Kidney (tissue), 14 donors: ENCODE results near the gene USP40. TPM values are rescaled to one million over a fixed set of nuclear protein-coding genes. Genes with fewer than 3 reads are reported as not detected.

ENCODE experiments used
- DNase-seq, 5 donors: peaks; one replicate each; pipeline ENCODE4 v3.0.0-alpha.2; 2013 to 2020
- FAIRE-seq: peaks from 2 replicates; lab custom pipeline; 2012; peaks lifted over from hg19 to GRCh38; lab: Jason Lieb, UNC
- H3K27ac ChIP-seq, 2 donors: one replicate each; pipeline ENCODE4 v1.7.0; 2013; ENCODE audit warnings: low read depth in 2 of 2, low read length in 2 of 2, inconsistent platforms in 1 of 2
- H3K27me3 ChIP-seq: one replicate; pipeline ENCODE4 v1.7.1; 2013; ENCODE audit warnings: low read length, inconsistent platforms; ENCODE audit not compliant: control insufficient read depth, insufficient read depth
- H3K36me3 ChIP-seq, 3 donors: one replicate each; pipeline versions ENCODE4 v1.7.0 to v1.7.1; 2013; ENCODE audit warnings: low read length in 3 of 3, control low read depth in 1 of 3, inconsistent platforms in 1 of 3; ENCODE audit not compliant: insufficient read depth in 3 of 3, control insufficient read depth in 2 of 3
- H3K4me1 ChIP-seq, 3 donors: one replicate each; pipeline versions ENCODE4 v1.7.0 to v1.7.1; 2013; ENCODE audit warnings: low read length in 3 of 3, inconsistent platforms in 1 of 3, low read depth in 1 of 3; ENCODE audit not compliant: control insufficient read depth in 2 of 3, insufficient read depth in 2 of 3
- H3K4me3 ChIP-seq, 3 donors: one replicate each; pipeline versions ENCODE4 v1.7.0 to v1.8.1; 2013; ENCODE audit warnings: low read length in 3 of 3, control low read depth in 1 of 3, inconsistent platforms in 1 of 3
- H3K9ac ChIP-seq, 3 donors: one replicate each; pipeline versions ENCODE4 v1.7.0 to v1.7.1; 2013; ENCODE audit warnings: low read length in 3 of 3, control low read depth in 1 of 3, inconsistent platforms in 1 of 3
- H3K9me3 ChIP-seq, 3 donors: one replicate each; pipeline versions ENCODE4 v1.7.0 to v1.7.1; 2013; ENCODE audit warnings: low read length in 3 of 3, control low read depth in 1 of 3, inconsistent platforms in 1 of 3; ENCODE audit not compliant: control insufficient read depth in 2 of 3, insufficient read depth in 1 of 3
- intact Hi-C: fragments of 100-400 bp; cut with DNase I; formaldehyde crosslinking; loops from one replicate; pipeline ENCODE4 v1.11.1; 2022
- polyA plus RNA-seq: library from polyadenylated mRNA; stranded (reverse); fragments of 350-450 nt; fragmentation: Illumina TruSeq; extraction: RNeasy Lipid Tissue Mini Kit (QIAGEN cat#74804); gene quantifications from one replicate; pipeline ENCODE4 v1.2.3, GENCODE V29; 2014; ENCODE audit warnings: low read depth, low replicate concordance; ENCODE audit not compliant: insufficient read depth
- total RNA-seq: library from RNA; stranded (reverse); fragmentation: NEBNext Ultra II Directional; extraction: Animal tissue kit (Norgen Biotek cat#: 25700); gene quantifications from one replicate; pipeline ENCODE4 v1.2.1, GENCODE V29; 2021
- TF ChIP-seq, protein P1 (sequence below): IDR thresholded peaks from 3 replicates; pipeline ENCODE4 v1.5.1; 2012; ENCODE audit warnings: mild to moderate bottlenecking, moderate library complexity, borderline replicate concordance; ENCODE audit not compliant: insufficient read depth; ENCODE audit errors: extremely low read depth
- donor health status: control.
- donor health status: control.
- donor health status: control.
- donor health status: control.
- donor health status: control.
- donor health status: DM: yes; HTN: yes; CAD: no.
- donor health status: Normal renal cell carcinoma (clear cell type).

The USP40 gene
- total and polyA plus RNA-seq, 2 donors from 2014 or later: 28.5 to 51.6 TPM

DNA sequence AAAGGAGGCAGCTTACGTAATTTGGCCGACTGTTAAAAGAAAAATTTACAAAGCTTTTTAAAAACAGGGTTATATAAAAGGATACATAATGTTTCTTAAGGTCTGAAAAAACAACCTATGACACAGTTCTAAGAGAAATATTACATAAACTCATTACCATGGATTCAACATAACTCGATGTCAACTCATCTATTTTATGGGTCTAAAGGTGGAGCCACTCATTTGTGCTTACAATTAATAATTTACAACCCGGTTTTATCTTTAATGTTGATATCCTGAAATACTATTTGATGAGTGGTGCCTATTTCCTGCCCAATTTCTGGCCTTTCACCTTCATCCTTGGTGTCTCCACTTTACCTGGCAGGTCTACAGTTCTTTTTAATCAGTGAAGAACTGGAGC, 15.1 kb downstream of the USP40 start:
- Histone ChIP-seq H3K9ac (peak overlapping the region in 1 of 3 donors; percentile 24), H3K9me3 (no peaks in the 10 kb centered on the region), H3K4me1 (peaks cover 0 to 5% (median 0%) of the 10 kb centered on the region in 3 donors), H3K36me3 (peaks cover 2 to 14% (median 10%) of the 10 kb centered on the region in 3 donors), H3K27ac (peak overlapping the region; percentile 32 to 77), H3K27me3 (no peaks in the 10 kb centered on the region), H3K4me3 (peak overlapping the region in 1 of 3 donors; percentile 16)
- DNase-seq (no peak), FAIRE-seq (peak; percentile 81)
- intact Hi-C loops: no loop called here
- TF ChIP-seq, protein P1, sequence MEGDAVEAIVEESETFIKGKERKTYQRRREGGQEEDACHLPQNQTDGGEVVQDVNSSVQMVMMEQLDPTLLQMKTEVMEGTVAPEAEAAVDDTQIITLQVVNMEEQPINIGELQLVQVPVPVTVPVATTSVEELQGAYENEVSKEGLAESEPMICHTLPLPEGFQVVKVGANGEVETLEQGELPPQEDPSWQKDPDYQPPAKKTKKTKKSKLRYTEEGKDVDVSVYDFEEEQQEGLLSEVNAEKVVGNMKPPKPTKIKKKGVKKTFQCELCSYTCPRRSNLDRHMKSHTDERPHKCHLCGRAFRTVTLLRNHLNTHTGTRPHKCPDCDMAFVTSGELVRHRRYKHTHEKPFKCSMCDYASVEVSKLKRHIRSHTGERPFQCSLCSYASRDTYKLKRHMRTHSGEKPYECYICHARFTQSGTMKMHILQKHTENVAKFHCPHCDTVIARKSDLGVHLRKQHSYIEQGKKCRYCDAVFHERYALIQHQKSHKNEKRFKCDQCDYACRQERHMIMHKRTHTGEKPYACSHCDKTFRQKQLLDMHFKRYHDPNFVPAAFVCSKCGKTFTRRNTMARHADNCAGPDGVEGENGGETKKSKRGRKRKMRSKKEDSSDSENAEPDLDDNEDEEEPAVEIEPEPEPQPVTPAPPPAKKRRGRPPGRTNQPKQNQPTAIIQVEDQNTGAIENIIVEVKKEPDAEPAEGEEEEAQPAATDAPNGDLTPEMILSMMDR: no peak

DNA sequence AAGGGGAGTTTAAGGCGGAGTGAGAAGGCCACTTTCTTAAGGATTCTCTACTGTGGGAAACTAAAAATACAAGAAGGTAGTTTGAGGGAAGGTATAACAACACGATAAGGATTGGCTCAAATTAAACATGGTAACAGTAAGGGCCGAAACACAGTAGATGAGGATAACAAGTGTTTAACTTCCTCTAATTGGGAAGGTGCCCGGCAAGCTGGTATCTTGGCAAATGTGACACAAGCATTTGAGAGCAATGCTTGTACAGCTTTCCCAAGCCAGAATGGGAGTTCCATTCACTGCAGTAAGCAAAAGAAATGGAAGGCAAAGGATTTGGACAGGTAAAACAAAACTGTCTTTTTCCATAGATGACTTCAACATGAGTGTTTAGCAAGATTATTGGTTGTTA, 19.8 kb downstream of the USP40 start:
- DNase-seq (no peak), FAIRE-seq (no peak)
- H3K36me3 ChIP-seq: peaks cover 5 to 12% (median 9%) of the 10 kb centered on the region in 3 donors

DNA sequence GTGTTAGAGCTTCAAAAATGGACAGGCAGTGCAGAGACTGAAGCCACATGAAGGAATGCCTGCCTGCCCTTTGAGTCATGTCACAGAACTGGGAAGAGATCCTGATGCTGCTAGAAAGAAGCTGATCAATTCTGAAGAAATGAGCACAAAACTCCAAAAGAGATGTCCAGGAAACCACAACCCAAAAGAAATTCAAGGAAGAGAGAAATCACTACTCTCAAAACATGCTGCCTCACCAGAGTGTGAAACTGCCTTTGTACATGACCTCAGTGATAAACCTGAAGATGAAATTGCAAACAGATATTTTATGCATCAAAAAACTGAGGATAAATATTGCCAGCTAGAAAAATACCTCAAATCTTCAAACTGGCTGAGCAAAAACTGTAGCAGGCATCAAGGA, 20.5 kb downstream of the USP40 start:
- FAIRE-seq (no peak), DNase-seq (no peak)
- Histone ChIP-seq H3K27ac (no peak overlapping the region), H3K9ac (no peak overlapping the region), H3K27me3 (no peaks in the 10 kb centered on the region), H3K4me3 (no peak overlapping the region), H3K9me3 (no peaks in the 10 kb centered on the region), H3K4me1 (peaks cover 4 to 14% (median 10%) of the 10 kb centered on the region in 3 donors), H3K36me3 (peaks cover 5 to 12% (median 9%) of the 10 kb centered on the region in 3 donors)
- TF ChIP-seq, protein P1: no peak
- intact Hi-C loops: no loop called here

More for the DNA sequence above, 19.8 kb downstream of the USP40 start:
- Histone ChIP-seq H3K27me3 (no peaks in the 10 kb centered on the region), H3K4me3 (no peak overlapping the region), H3K27ac (no peak overlapping the region), H3K9ac (no peak overlapping the region), H3K4me1 (peaks cover 4 to 14% (median 10%) of the 10 kb centered on the region in 3 donors), H3K9me3 (no peaks in the 10 kb centered on the region)
- intact Hi-C loops: no loop called here
- TF ChIP-seq, protein P1: no peak

DNA sequence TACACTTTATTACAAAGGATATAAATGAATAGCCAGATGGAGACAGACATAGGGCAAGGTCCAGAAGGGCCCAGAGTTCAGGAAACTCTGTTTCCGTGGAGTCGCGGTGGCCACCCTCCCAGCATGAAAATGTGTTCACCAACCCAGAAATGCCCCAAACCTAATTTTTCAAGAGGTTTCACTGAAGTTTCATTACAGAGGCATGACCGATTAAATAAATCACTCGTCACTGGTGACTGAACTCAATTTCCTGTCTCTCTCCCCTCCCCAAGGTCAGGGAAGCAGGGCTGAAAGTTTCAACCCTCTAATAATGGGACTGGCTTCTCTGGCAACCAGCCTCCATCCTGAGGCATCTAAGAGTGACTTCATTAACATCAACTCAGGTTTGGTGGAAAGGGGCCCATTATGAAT, 22.4 kb downstream of the USP40 start:
- Histone ChIP-seq H3K36me3 (peaks cover 5 to 12% (median 9%) of the 10 kb centered on the region in 3 donors), H3K9ac (no peak overlapping the region), H3K4me1 (peaks cover 4 to 14% (median 10%) of the 10 kb centered on the region in 3 donors), H3K27ac (peak overlapping the region in 1 of 2 donors; percentile 37), H3K27me3 (no peaks in the 10 kb centered on the region), H3K4me3 (no peak overlapping the region), H3K9me3 (no peaks in the 10 kb centered on the region)
- TF ChIP-seq, protein P1: no peak
- intact Hi-C loops: no loop called here
- DNase-seq (peak in 4 of 5 donors; percentile 58 to 92 (median 78)), FAIRE-seq (no peak)
